Esophagus muscularis mucosa (tissue), 3 donors: ENCODE measurements around the gene GNG2.

Experiments
- CTCF ChIP-seq, 3 experiments: fragments of 200-600 bp in 2 of 3; fragments of 450-650 bp in 1 of 3; sonication (generic) in 2 of 3; IDR thresholded peaks; one replicate each; pipeline ENCODE4 v1.5.1; 2017 to 2019; ENCODE audit warnings: antibody characterized with exemption in 3 of 3, mild to moderate bottlenecking in 2 of 3, moderate library complexity in 1 of 3
- POLR2A ChIP-seq: fragments of 450-650 bp; IDR thresholded peaks from one replicate; pipeline ENCODE4 v1.6.1; 2017; ENCODE audit warnings: antibody characterized with exemption, moderate library complexity, mild to moderate bottlenecking, low read depth
- POLR2AphosphoS5 ChIP-seq, 2 donors: sonication (generic); formaldehyde crosslinking; IDR thresholded peaks; one replicate each; pipeline ENCODE4 v1.6.1; 2017; ENCODE audit warnings: antibody characterized with exemption in 2 of 2

GRCh38 chr14:52018252-52018651 lies 157.8 kb downstream of the GNG2 start:
- TF ChIP-seq CTCF (IDR thresholded peaks at IDR 0.05) (no peak), POLR2AphosphoS5 (IDR thresholded peaks at IDR 0.05) (no peak), POLR2A (no peak)
